ENCODE data around the gene GPR146.
"Not testable (repeated sequence)": the region's sequence is repeated elsewhere in the genome, so short reads cannot be mapped to it uniquely, and the experiment has no call there.

GRCh38 chr7:1002026-1002425 lies 42.3 kb upstream of the GPR146 start:
- TF ChIP-seq, protein P1, sequence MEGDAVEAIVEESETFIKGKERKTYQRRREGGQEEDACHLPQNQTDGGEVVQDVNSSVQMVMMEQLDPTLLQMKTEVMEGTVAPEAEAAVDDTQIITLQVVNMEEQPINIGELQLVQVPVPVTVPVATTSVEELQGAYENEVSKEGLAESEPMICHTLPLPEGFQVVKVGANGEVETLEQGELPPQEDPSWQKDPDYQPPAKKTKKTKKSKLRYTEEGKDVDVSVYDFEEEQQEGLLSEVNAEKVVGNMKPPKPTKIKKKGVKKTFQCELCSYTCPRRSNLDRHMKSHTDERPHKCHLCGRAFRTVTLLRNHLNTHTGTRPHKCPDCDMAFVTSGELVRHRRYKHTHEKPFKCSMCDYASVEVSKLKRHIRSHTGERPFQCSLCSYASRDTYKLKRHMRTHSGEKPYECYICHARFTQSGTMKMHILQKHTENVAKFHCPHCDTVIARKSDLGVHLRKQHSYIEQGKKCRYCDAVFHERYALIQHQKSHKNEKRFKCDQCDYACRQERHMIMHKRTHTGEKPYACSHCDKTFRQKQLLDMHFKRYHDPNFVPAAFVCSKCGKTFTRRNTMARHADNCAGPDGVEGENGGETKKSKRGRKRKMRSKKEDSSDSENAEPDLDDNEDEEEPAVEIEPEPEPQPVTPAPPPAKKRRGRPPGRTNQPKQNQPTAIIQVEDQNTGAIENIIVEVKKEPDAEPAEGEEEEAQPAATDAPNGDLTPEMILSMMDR (IDR thresholded peaks at IDR 0.05) = not testable (repeated sequence)
- TF ChIP-seq POLR2A (IDR thresholded peaks at IDR 0.05) = not testable (repeated sequence)

All from right lobe of liver (tissue), 4 donors.